HCT116 (cell line): ENCODE measurements around the gene IL1F10. TPM values are rescaled to one million over a fixed set of nuclear protein-coding genes. Genes with fewer than 3 reads are reported as not detected.

Source experiments
- ATAC-seq: fragments of 200-7000 bp; cut with Tn5 transposase; 2 replicates; pipeline ENCODE4 v1.9.1; 2020; ENCODE audit warnings: mild to moderate bottlenecking, moderate library complexity
- BruUV-seq: library from RNA; stranded (reverse); fragments of 400-500 nt; replicated peaks from 2 replicates; lab custom pipeline; 2021; lab: Mats Ljungman, UMichigan
- CTCF ChIA-PET: fragments of 300-600 bp; sonication (Branson Sonifier 250); formaldehyde crosslinking; loops from one replicate; lab custom pipeline; 2021; ENCODE audit warnings: antibody characterized with exemption; lab: Charles Lee
- POLR2A ChIA-PET: fragments of 300-600, 350-600 bp; sonication (Branson Sonifier 250); formaldehyde crosslinking; loops from one replicate; lab custom pipeline; 2021; ENCODE audit warnings: antibody characterized with exemption; lab: Charles Lee
- RAD21 ChIA-PET, 2 experiments: fragments of 300-600 bp; sonication (Branson Sonifier 250); formaldehyde crosslinking; loops; one replicate each; lab custom pipeline; 2023; ENCODE audit warnings: low total read pairs in 2 of 2; ENCODE audit not compliant: uncharacterized antibody in 2 of 2, unreplicated experiment in 2 of 2, low non-redundant PET in 1 of 2; lab: Charles Lee
- DNase-seq: peaks from one replicate; pipeline ENCODE4 v3.0.0-alpha.2; 2010; ENCODE audit warnings: low read depth, low spot score
- H2AFZ ChIP-seq: fragments of 200-600 bp; shearing (Covaris generic), sonication (generic); 2 replicates; pipeline ENCODE4 v1.6.1; 2017; ENCODE audit warnings: low read depth, mixed run types, mixed read lengths, antibody characterized with exemption, low read length; ENCODE audit not compliant: poor library complexity, severe bottlenecking
- H3K27ac ChIP-seq: 2 replicates; pipeline ENCODE4 v1.5.1; 2012; ENCODE audit warnings: low read depth, low read length
- H3K27me3 ChIP-seq: fragments of 200-600 bp; sonication (generic); 2 replicates; pipeline ENCODE4 v1.6.1; 2016; ENCODE audit warnings: mixed run types, low read length, mixed read lengths; ENCODE audit not compliant: insufficient read depth
- H3K36me3 ChIP-seq, 2 experiments: fragments of 200-500 bp in 1 of 2; fragments of 200-600 bp in 1 of 2; sonication (Bioruptor generic) in 1 of 2; sonication (generic) in 1 of 2; 2 replicates each; pipeline versions ENCODE4 v1.5.1 to v1.6.1; 2014 to 2016; ENCODE audit warnings: low read length in 2 of 2, inconsistent platforms in 1 of 2, mixed read lengths in 1 of 2, mixed run types in 1 of 2; ENCODE audit not compliant: insufficient read depth in 2 of 2, control insufficient read depth in 1 of 2
- H3K4me1 ChIP-seq, 2 experiments: fragments of 200-600 bp in 1 of 2; sonication (generic) in 1 of 2; 2 replicates each; pipeline versions ENCODE4 v1.5.1 to v1.6.1; 2012 to 2017; ENCODE audit warnings: low read length in 2 of 2, inconsistent platforms in 1 of 2, mild to moderate bottlenecking in 1 of 2, mixed read lengths in 1 of 2, mixed run types in 1 of 2, moderate library complexity in 1 of 2; ENCODE audit not compliant: insufficient read depth in 2 of 2, control insufficient read depth in 1 of 2
- H3K4me2 ChIP-seq: fragments of 200-600 bp; sonication (generic); 2 replicates; pipeline ENCODE4 v1.6.1; 2017; ENCODE audit warnings: mixed run types, low read length, mixed read lengths
- H3K4me3 ChIP-seq, 2 experiments: fragments of 200-600 bp in 1 of 2; sonication (generic) in 1 of 2; replicated peaks in 1 of 2; 2 replicates each; pipeline ENCODE4 v1.5.1; 2011 to 2016; ENCODE audit warnings: low read length in 2 of 2, control low read depth in 1 of 2, low read depth in 1 of 2, mild to moderate bottlenecking in 1 of 2, mixed read lengths in 1 of 2, mixed run types in 1 of 2
- H3K79me2 ChIP-seq: fragments of 200-600 bp; sonication (generic); 2 replicates; pipeline ENCODE4 v1.6.1; 2017; ENCODE audit warnings: mild to moderate bottlenecking, mixed run types, low read length, moderate library complexity, mixed read lengths; ENCODE audit not compliant: insufficient read depth
- H3K9ac ChIP-seq: fragments of 200-600 bp; sonication (generic); 2 replicates; pipeline ENCODE4 v1.6.1; 2016; ENCODE audit warnings: low read length, mixed read lengths
- H3K9me2 ChIP-seq: fragments of 200-600 bp; sonication (generic), shearing (Covaris generic); 2 replicates; pipeline ENCODE4 v1.6.1; 2017; ENCODE audit warnings: mixed run types, mild to moderate bottlenecking, moderate library complexity; ENCODE audit not compliant: insufficient read depth
- H3K9me3 ChIP-seq, 2 experiments: fragments of 200-500 bp in 1 of 2; fragments of 200-600 bp in 1 of 2; sonication (Bioruptor generic) in 1 of 2; sonication (generic) in 1 of 2; 2 replicates each; pipeline ENCODE4 v1.6.1; 2014 to 2017; ENCODE audit warnings: low read length in 2 of 2, mixed read lengths in 2 of 2, inconsistent platforms in 1 of 2, low read depth in 1 of 2, mild to moderate bottlenecking in 1 of 2, mixed run types in 1 of 2, moderate library complexity in 1 of 2; ENCODE audit not compliant: control insufficient read depth in 1 of 2, insufficient read depth in 1 of 2
- H4K20me1 ChIP-seq: fragments of 200-600 bp; sonication (generic), shearing (Covaris generic); 2 replicates; pipeline ENCODE4 v1.6.1; 2017; ENCODE audit warnings: mixed run types, mild to moderate bottlenecking, moderate library complexity; ENCODE audit not compliant: insufficient read depth
- CBX3 ChIP-seq: IDR thresholded peaks from 2 replicates; pipeline ENCODE4 v1.6.1; 2012; ENCODE audit warnings: low read depth
- EZH2 ChIP-seq: fragments of 200-600 bp; sonication (generic); IDR thresholded peaks from 2 replicates; pipeline ENCODE4 v1.6.1; 2017; ENCODE audit warnings: antibody characterized with exemption, mixed run types
- EZH2phosphoT487 ChIP-seq: fragments of 200-600 bp; IDR thresholded peaks from 2 replicates; pipeline ENCODE4 v1.6.1; 2018; ENCODE audit warnings: antibody characterized with exemption, borderline replicate concordance
- POLR2AphosphoS5 ChIP-seq: IDR thresholded peaks from 2 replicates; pipeline ENCODE4 v1.6.1; 2011; ENCODE audit warnings: mild to moderate bottlenecking, low read depth, low read length, moderate library complexity
- RAD21 ChIP-seq: IDR thresholded peaks from 2 replicates; pipeline ENCODE4 v1.6.1; 2012; ENCODE audit warnings: low read depth, mild to moderate bottlenecking
- SP1 ChIP-seq: IDR thresholded peaks from 2 replicates; pipeline ENCODE4 v1.6.1; 2012; ENCODE audit warnings: low read depth
- TCF7L2 ChIP-seq: IDR thresholded peaks from 2 replicates; pipeline ENCODE4 v1.7.0; 2011; ENCODE audit warnings: borderline replicate concordance, inconsistent platforms; ENCODE audit not compliant: insufficient read depth, insufficient read length; ENCODE audit errors: extremely low read depth
- ZBTB33 ChIP-seq: IDR thresholded peaks from 2 replicates; pipeline ENCODE4 v1.6.1; 2011; ENCODE audit warnings: mild to moderate bottlenecking, low read length, moderate library complexity; ENCODE audit not compliant: insufficient replicate concordance; ENCODE audit errors: extremely low read depth
- ZFX ChIP-seq: fragments of 450-650 bp; IDR thresholded peaks from 2 replicates; pipeline ENCODE4 v1.6.1; 2017
- ZNF274 ChIP-seq: fragments of 200-500 bp; sonication (Bioruptor generic); IDR thresholded peaks from 2 replicates; pipeline ENCODE4 v1.6.1; 2014; ENCODE audit warnings: mild to moderate bottlenecking, low read depth, low read length, inconsistent platforms
- intact Hi-C: fragments of 100-400 bp; cut with micrococcal nuclease; formaldehyde crosslinking; loops from 2 replicates; pipeline ENCODE4 v1.10.0; 2022
- total RNA-seq: library from RNA; stranded (reverse); gene quantifications from one replicate; pipeline ENCODE4 v1.2.1, GENCODE V29; 2021; ENCODE audit not compliant: unreplicated experiment
- TF ChIP-seq, protein P1 (sequence below): IDR thresholded peaks from 2 replicates; pipeline ENCODE4 v1.6.1; 2012
- TF ChIP-seq, protein P2 (sequence below): IDR thresholded peaks from 2 replicates; pipeline ENCODE4 v1.6.1; 2012; ENCODE audit warnings: low read depth
- TF ChIP-seq, protein P3 (sequence below), 3 experiments: fragments of 200-600 bp in 1 of 3; sonication (generic) in 1 of 3; IDR thresholded peaks in 2 of 3; conservative IDR thresholded peaks in 1 of 3; 2 replicates each; pipeline ENCODE4 v1.5.1; 2012 to 2017; ENCODE audit warnings: low read depth in 2 of 3, low read length in 2 of 3, antibody characterized with exemption in 1 of 3, borderline replicate concordance in 1 of 3, control low read depth in 1 of 3, mild to moderate bottlenecking in 1 of 3, mixed read lengths in 1 of 3, mixed run types in 1 of 3, moderate library complexity in 1 of 3; ENCODE audit not compliant: insufficient read depth in 1 of 3

The IL1F10 gene
- total RNA-seq, 1 experiment from 2014 or later, result not detected

DNA sequence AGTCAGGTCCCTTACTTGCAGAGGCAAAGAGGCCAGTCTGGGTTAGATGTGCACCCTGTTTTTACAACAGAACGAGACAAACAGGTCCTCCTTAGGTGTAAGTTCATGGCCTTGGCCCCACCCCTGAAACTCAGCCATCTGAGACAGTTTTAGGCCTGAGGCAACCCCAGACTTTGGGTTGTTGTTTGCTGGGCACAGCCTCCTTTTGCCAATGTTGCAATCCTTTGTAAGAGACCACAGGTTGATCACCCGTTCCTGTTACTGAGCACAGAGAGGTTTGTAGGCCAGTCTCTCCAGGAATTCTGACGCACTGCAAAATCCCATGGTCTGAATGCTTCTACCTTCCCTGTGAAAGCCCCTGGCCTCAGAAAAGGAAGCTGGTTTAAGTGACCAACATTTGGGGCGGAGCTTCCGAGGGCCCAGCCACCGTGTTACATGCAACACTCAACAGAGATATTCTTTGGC is 44.1 kb downstream of the IL1F10 start:
- H3K9me2 ChIP-seq, result no peaks in the 10 kb centered on the region
- no peak overlapping the region for H3K4me2 ChIP-seq
- CTCF ChIA-PET, result no interaction called here
- H3K27me3 ChIP-seq, result no peaks in the 10 kb centered on the region
- H3K27ac ChIP-seq, result no peak overlapping the region
- no peak overlapping the region for H2AFZ ChIP-seq
- H3K9ac ChIP-seq, result no peak overlapping the region
- BruUV-seq, result no TSS peak
- POLR2A ChIA-PET, result no interaction called here
- H3K36me3 ChIP-seq, result no peaks in the 10 kb centered on the region
- RAD21 ChIA-PET, result no interaction called here
- H3K79me2 ChIP-seq, result no peaks in the 10 kb centered on the region
- no peaks in the 10 kb centered on the region for H4K20me1 ChIP-seq
- ATAC-seq, result no peak
- no peaks in the 10 kb centered on the region for H3K9me3 ChIP-seq
- intact Hi-C loops, result no loop called here
- DNase-seq, result no peak
- H3K4me1 ChIP-seq, result no peaks in the 10 kb centered on the region
- TF ChIP-seq POLR2AphosphoS5 (no peak), ZBTB33 (no peak), CBX3 (no peak), ZFX (no peak), TCF7L2 (no peak), ZNF274 (no peak), RAD21 (no peak), EZH2phosphoT487 (no peak), SP1 (no peak), EZH2 (no peak)
- TF ChIP-seq, protein P1, sequence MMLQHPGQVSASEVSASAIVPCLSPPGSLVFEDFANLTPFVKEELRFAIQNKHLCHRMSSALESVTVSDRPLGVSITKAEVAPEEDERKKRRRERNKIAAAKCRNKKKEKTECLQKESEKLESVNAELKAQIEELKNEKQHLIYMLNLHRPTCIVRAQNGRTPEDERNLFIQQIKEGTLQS, result no peak
- TF ChIP-seq, protein P2, sequence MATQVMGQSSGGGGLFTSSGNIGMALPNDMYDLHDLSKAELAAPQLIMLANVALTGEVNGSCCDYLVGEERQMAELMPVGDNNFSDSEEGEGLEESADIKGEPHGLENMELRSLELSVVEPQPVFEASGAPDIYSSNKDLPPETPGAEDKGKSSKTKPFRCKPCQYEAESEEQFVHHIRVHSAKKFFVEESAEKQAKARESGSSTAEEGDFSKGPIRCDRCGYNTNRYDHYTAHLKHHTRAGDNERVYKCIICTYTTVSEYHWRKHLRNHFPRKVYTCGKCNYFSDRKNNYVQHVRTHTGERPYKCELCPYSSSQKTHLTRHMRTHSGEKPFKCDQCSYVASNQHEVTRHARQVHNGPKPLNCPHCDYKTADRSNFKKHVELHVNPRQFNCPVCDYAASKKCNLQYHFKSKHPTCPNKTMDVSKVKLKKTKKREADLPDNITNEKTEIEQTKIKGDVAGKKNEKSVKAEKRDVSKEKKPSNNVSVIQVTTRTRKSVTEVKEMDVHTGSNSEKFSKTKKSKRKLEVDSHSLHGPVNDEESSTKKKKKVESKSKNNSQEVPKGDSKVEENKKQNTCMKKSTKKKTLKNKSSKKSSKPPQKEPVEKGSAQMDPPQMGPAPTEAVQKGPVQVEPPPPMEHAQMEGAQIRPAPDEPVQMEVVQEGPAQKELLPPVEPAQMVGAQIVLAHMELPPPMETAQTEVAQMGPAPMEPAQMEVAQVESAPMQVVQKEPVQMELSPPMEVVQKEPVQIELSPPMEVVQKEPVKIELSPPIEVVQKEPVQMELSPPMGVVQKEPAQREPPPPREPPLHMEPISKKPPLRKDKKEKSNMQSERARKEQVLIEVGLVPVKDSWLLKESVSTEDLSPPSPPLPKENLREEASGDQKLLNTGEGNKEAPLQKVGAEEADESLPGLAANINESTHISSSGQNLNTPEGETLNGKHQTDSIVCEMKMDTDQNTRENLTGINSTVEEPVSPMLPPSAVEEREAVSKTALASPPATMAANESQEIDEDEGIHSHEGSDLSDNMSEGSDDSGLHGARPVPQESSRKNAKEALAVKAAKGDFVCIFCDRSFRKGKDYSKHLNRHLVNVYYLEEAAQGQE, result no peak
- TF ChIP-seq, protein P3, sequence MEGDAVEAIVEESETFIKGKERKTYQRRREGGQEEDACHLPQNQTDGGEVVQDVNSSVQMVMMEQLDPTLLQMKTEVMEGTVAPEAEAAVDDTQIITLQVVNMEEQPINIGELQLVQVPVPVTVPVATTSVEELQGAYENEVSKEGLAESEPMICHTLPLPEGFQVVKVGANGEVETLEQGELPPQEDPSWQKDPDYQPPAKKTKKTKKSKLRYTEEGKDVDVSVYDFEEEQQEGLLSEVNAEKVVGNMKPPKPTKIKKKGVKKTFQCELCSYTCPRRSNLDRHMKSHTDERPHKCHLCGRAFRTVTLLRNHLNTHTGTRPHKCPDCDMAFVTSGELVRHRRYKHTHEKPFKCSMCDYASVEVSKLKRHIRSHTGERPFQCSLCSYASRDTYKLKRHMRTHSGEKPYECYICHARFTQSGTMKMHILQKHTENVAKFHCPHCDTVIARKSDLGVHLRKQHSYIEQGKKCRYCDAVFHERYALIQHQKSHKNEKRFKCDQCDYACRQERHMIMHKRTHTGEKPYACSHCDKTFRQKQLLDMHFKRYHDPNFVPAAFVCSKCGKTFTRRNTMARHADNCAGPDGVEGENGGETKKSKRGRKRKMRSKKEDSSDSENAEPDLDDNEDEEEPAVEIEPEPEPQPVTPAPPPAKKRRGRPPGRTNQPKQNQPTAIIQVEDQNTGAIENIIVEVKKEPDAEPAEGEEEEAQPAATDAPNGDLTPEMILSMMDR (IDR thresholded peaks at IDR 0.05 in 2 of 3, conservative IDR thresholded peaks at IDR 0.05 in 1 of 3; ENCODE audit: borderline replicate concordance in 1 of 3, insufficient read depth in 1 of 3, low read depth in 2 of 3, low read length in 2 of 3), result no peak
- no peak overlapping the region for H3K4me3 ChIP-seq
